H1 (cell line): ENCODE results near the gene TYW1B.
A peak's percentile ranks its signal among the peaks of the same experiment; 100 is the strongest.
"Not testable (repeated sequence)": the region's sequence is repeated elsewhere in the genome, so short reads cannot be mapped to it uniquely, and the experiment has no call there.

Experiments
- BCL11A ChIP-seq, 2 experiments: IDR thresholded peaks; one replicate each; pipeline ENCODE4 v1.6.1; 2011; ENCODE audit warnings: low read depth in 2 of 2, low read length in 2 of 2, mild to moderate bottlenecking in 2 of 2
- CEBPB ChIP-seq: IDR thresholded peaks from 2 replicates; pipeline ENCODE4 v1.6.1; 2012; ENCODE audit warnings: low read depth, low read length
- CHD2 ChIP-seq: IDR thresholded peaks from 2 replicates; pipeline ENCODE4 v1.6.1; 2012; ENCODE audit warnings: low read length, improper control_type of control experiment
- CREB1 ChIP-seq: IDR thresholded peaks from 2 replicates; pipeline ENCODE4 v1.6.1; 2012; ENCODE audit warnings: inconsistent platforms
- CTCF ChIP-seq, 3 experiments: IDR thresholded peaks; 1 replicate in 2 of 3; 2 replicates in 1 of 3; pipeline versions ENCODE4 v1.5.1 to v1.6.1; 2011; ENCODE audit warnings: low read length in 3 of 3, mild to moderate bottlenecking in 3 of 3, inconsistent platforms in 2 of 3, low read depth in 1 of 3, moderate library complexity in 1 of 3; ENCODE audit not compliant: insufficient read depth in 1 of 3; ENCODE audit errors: control extremely low read depth in 1 of 3
- EP300 ChIP-seq, 2 experiments: IDR thresholded peaks; 1 replicate in 1 of 2; 2 replicates in 1 of 2; pipeline ENCODE4 v1.6.1; 2011 to 2012; ENCODE audit warnings: low read depth in 2 of 2, low read length in 2 of 2, mild to moderate bottlenecking in 2 of 2, borderline replicate concordance in 1 of 2, inconsistent platforms in 1 of 2, moderate library complexity in 1 of 2
- EZH2 ChIP-seq: fragments of 200-600 bp; sonication (generic); IDR thresholded peaks from 2 replicates; pipeline ENCODE4 v1.7.1; 2012; ENCODE audit warnings: low read depth, mild to moderate bottlenecking, moderate library complexity, low read length, inconsistent platforms; ENCODE audit not compliant: severe bottlenecking
- JUN ChIP-seq: IDR thresholded peaks from 2 replicates; pipeline ENCODE4 v1.6.1; 2011; ENCODE audit warnings: low read depth, mild to moderate bottlenecking, improper control_type of control experiment, low read length
- JUND ChIP-seq: IDR thresholded peaks from 2 replicates; pipeline ENCODE4 v1.6.1; 2011; ENCODE audit warnings: mild to moderate bottlenecking, improper control_type of control experiment, low read length
- MAFK ChIP-seq: IDR thresholded peaks from 2 replicates; pipeline ENCODE4 v1.6.1; 2012; ENCODE audit warnings: low read depth, mild to moderate bottlenecking, improper control_type of control experiment, low read length
- POLR2AphosphoS5 ChIP-seq: IDR thresholded peaks from 2 replicates; pipeline ENCODE4 v1.6.1; 2011; ENCODE audit warnings: low read depth, low read length
- RAD21 ChIP-seq, 2 experiments: IDR thresholded peaks in 1 of 2; conservative IDR thresholded peaks in 1 of 2; 2 replicates each; pipeline ENCODE4 v1.6.1; 2011; ENCODE audit warnings: low read depth in 2 of 2, low read length in 2 of 2, improper control_type of control experiment in 1 of 2, inconsistent platforms in 1 of 2, mild to moderate bottlenecking in 1 of 2, moderate library complexity in 1 of 2
- SP1 ChIP-seq: IDR thresholded peaks from 2 replicates; pipeline ENCODE4 v1.6.1; 2011; ENCODE audit warnings: low read depth, low read length
- TF ChIP-seq, protein P1 (sequence below): fragments of 300-600 bp; sonication (generic); IDR thresholded peaks from 2 replicates; pipeline ENCODE4 v1.7.1; 2012; ENCODE audit warnings: low read length, moderate library complexity, mild to moderate bottlenecking, inconsistent platforms; ENCODE audit not compliant: insufficient replicate concordance

GRCh38 chr7:72700548-72700947 lies 127.5 kb downstream of the TYW1B start:
- TF ChIP-seq POLR2AphosphoS5; CTCF (IDR thresholded peaks at IDR 0.05; ENCODE audit: control extremely low read depth in 1 of 3, insufficient read depth in 1 of 3, low read depth in 1 of 3, low read length in 3 of 3); CREB1; EZH2; JUND; CEBPB; JUN; BCL11A (IDR thresholded peaks at IDR 0.05; ENCODE audit: low read depth in 2 of 2, low read length in 2 of 2); EP300 (IDR thresholded peaks at IDR 0.05; ENCODE audit: borderline replicate concordance in 1 of 2, low read depth in 2 of 2, low read length in 2 of 2); SP1; CHD2; RAD21 (IDR thresholded peaks at IDR 0.05 in 1 of 2, conservative IDR thresholded peaks at IDR 0.05 in 1 of 2; ENCODE audit: low read depth in 2 of 2, low read length in 2 of 2): not testable (repeated sequence)
- peak; percentile 83; the same call in 1 of the 2 replicates for TF ChIP-seq MAFK
- TF ChIP-seq, protein P1, sequence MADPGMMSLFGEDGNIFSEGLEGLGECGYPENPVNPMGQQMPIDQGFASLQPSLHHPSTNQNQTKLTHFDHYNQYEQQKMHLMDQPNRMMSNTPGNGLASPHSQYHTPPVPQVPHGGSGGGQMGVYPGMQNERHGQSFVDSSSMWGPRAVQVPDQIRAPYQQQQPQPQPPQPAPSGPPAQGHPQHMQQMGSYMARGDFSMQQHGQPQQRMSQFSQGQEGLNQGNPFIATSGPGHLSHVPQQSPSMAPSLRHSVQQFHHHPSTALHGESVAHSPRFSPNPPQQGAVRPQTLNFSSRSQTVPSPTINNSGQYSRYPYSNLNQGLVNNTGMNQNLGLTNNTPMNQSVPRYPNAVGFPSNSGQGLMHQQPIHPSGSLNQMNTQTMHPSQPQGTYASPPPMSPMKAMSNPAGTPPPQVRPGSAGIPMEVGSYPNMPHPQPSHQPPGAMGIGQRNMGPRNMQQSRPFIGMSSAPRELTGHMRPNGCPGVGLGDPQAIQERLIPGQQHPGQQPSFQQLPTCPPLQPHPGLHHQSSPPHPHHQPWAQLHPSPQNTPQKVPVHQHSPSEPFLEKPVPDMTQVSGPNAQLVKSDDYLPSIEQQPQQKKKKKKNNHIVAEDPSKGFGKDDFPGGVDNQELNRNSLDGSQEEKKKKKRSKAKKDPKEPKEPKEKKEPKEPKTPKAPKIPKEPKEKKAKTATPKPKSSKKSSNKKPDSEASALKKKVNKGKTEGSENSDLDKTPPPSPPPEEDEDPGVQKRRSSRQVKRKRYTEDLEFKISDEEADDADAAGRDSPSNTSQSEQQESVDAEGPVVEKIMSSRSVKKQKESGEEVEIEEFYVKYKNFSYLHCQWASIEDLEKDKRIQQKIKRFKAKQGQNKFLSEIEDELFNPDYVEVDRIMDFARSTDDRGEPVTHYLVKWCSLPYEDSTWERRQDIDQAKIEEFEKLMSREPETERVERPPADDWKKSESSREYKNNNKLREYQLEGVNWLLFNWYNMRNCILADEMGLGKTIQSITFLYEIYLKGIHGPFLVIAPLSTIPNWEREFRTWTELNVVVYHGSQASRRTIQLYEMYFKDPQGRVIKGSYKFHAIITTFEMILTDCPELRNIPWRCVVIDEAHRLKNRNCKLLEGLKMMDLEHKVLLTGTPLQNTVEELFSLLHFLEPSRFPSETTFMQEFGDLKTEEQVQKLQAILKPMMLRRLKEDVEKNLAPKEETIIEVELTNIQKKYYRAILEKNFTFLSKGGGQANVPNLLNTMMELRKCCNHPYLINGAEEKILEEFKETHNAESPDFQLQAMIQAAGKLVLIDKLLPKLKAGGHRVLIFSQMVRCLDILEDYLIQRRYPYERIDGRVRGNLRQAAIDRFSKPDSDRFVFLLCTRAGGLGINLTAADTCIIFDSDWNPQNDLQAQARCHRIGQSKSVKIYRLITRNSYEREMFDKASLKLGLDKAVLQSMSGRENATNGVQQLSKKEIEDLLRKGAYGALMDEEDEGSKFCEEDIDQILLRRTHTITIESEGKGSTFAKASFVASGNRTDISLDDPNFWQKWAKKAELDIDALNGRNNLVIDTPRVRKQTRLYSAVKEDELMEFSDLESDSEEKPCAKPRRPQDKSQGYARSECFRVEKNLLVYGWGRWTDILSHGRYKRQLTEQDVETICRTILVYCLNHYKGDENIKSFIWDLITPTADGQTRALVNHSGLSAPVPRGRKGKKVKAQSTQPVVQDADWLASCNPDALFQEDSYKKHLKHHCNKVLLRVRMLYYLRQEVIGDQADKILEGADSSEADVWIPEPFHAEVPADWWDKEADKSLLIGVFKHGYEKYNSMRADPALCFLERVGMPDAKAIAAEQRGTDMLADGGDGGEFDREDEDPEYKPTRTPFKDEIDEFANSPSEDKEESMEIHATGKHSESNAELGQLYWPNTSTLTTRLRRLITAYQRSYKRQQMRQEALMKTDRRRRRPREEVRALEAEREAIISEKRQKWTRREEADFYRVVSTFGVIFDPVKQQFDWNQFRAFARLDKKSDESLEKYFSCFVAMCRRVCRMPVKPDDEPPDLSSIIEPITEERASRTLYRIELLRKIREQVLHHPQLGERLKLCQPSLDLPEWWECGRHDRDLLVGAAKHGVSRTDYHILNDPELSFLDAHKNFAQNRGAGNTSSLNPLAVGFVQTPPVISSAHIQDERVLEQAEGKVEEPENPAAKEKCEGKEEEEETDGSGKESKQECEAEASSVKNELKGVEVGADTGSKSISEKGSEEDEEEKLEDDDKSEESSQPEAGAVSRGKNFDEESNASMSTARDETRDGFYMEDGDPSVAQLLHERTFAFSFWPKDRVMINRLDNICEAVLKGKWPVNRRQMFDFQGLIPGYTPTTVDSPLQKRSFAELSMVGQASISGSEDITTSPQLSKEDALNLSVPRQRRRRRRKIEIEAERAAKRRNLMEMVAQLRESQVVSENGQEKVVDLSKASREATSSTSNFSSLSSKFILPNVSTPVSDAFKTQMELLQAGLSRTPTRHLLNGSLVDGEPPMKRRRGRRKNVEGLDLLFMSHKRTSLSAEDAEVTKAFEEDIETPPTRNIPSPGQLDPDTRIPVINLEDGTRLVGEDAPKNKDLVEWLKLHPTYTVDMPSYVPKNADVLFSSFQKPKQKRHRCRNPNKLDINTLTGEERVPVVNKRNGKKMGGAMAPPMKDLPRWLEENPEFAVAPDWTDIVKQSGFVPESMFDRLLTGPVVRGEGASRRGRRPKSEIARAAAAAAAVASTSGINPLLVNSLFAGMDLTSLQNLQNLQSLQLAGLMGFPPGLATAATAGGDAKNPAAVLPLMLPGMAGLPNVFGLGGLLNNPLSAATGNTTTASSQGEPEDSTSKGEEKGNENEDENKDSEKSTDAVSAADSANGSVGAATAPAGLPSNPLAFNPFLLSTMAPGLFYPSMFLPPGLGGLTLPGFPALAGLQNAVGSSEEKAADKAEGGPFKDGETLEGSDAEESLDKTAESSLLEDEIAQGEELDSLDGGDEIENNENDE: not testable (repeated sequence)
